Uterus (tissue), 4 donors: ENCODE results near the gene LCN6. TPM values are rescaled to one million over a fixed set of nuclear protein-coding genes. Genes with fewer than 3 reads are reported as not detected.

Experiments
- DNase-seq, 2 donors: peaks; one replicate each; pipeline ENCODE4 v3.0.0-alpha.2; 2019 to 2020
- H3K27ac ChIP-seq, 2 donors: fragments of 200-600 bp; sonication (generic); 1 replicate in 1 of 2; 2 replicates in 1 of 2; pipeline ENCODE4 v1.5.1; 2016 to 2018
- H3K27me3 ChIP-seq, 2 donors: fragments of 200-600 bp; sonication (generic); one replicate each; pipeline ENCODE4 v1.5.1; 2018 to 2019; ENCODE audit warnings: control low read depth in 1 of 2
- H3K36me3 ChIP-seq, 2 donors: fragments of 200-600 bp; sonication (generic); one replicate each; pipeline ENCODE4 v1.5.1; 2019; ENCODE audit warnings: control low read depth in 1 of 2
- H3K4me1 ChIP-seq, 2 donors: fragments of 200-600 bp; sonication (generic); one replicate each; pipeline ENCODE4 v1.5.1; 2018 to 2019; ENCODE audit warnings: control low read depth in 1 of 2
- H3K4me3 ChIP-seq, 2 donors: fragments of 200-600 bp; sonication (generic); 1 replicate in 1 of 2; 2 replicates in 1 of 2; pipeline ENCODE4 v1.5.1; 2018 to 2019; ENCODE audit warnings: mild to moderate bottlenecking in 1 of 2
- H3K9me3 ChIP-seq, 2 donors: fragments of 200-600 bp; sonication (generic); one replicate each; pipeline ENCODE4 v1.5.1; 2019; ENCODE audit warnings: control low read depth in 1 of 2
- POLR2A ChIP-seq, 2 donors: fragments of 450-650 bp; IDR thresholded peaks; one replicate each; pipeline ENCODE4 v1.6.1; 2016; ENCODE audit warnings: antibody characterized with exemption in 2 of 2, mild to moderate bottlenecking in 1 of 2, moderate library complexity in 1 of 2
- intact Hi-C: fragments of 100-400 bp; cut with DNase I; formaldehyde crosslinking; loops from one replicate; pipeline ENCODE4 v1.15.1; 2023; ENCODE audit warnings: low total_unique reads
- total RNA-seq, 4 donors: library from RNA; depleted of rRNA in 3 of 4; stranded (reverse); fragments of >200 nt in 3 of 4; gene quantifications; one replicate each; pipeline versions ENCODE4 v1.1.0 to v1.2.4, GENCODE V29; 2014 to 2023
- TF ChIP-seq, protein P1 (sequence below), 4 experiments: fragments of 200-600 bp in 2 of 4; fragments of 450-650 bp in 2 of 4; sonication (generic) in 2 of 4; IDR thresholded peaks; one replicate each; pipeline ENCODE4 v1.5.1; 2016 to 2019; ENCODE audit warnings: antibody characterized with exemption in 4 of 4, mild to moderate bottlenecking in 2 of 4, moderate library complexity in 1 of 4
- donor health status: DM: yes; HTN: yes; CAD: no.

The LCN6 gene
- total RNA-seq, 4 donors from 2014 or later, result 1.2 to 164 (median 89.7) TPM

- no peak overlapping the region for H3K27ac ChIP-seq
- no peaks in the 10 kb centered on the region for H3K4me1 ChIP-seq
- no peaks in the 10 kb centered on the region for H3K27me3 ChIP-seq
- no peak overlapping the region for H3K4me3 ChIP-seq
- no peak for TF ChIP-seq POLR2A (IDR thresholded peaks at IDR 0.05)
- TF ChIP-seq, protein P1, sequence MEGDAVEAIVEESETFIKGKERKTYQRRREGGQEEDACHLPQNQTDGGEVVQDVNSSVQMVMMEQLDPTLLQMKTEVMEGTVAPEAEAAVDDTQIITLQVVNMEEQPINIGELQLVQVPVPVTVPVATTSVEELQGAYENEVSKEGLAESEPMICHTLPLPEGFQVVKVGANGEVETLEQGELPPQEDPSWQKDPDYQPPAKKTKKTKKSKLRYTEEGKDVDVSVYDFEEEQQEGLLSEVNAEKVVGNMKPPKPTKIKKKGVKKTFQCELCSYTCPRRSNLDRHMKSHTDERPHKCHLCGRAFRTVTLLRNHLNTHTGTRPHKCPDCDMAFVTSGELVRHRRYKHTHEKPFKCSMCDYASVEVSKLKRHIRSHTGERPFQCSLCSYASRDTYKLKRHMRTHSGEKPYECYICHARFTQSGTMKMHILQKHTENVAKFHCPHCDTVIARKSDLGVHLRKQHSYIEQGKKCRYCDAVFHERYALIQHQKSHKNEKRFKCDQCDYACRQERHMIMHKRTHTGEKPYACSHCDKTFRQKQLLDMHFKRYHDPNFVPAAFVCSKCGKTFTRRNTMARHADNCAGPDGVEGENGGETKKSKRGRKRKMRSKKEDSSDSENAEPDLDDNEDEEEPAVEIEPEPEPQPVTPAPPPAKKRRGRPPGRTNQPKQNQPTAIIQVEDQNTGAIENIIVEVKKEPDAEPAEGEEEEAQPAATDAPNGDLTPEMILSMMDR (IDR thresholded peaks at IDR 0.05), result no peak
- no peaks in the 10 kb centered on the region for H3K9me3 ChIP-seq
- intact Hi-C loops, result no loop called here
- DNase-seq, result no peak
- H3K36me3 ChIP-seq, result no peaks in the 10 kb centered on the region
These were observed 5.2 kb upstream of the LCN6 start for GRCh38 chr9:136753371-136754058.

DNA sequence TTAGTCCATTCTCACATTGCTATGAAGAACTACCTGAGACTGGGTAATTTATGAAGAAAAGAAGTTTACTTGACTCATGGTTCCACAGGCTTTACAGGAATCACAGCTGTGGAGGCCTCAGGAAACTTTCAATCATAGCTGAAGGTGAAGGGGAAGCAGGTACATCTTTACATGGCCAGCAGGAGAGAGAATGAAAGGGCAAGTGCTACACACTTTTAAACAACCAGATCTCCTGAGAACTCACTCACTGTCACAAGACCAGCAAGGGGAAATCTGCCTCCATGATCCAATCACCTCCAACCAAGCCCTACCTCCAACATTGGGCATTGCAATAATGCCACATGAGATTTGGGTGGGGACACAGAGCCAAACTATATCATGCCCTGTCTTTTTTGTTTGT lies 3.5 kb upstream of the LCN6 start:
- intact Hi-C loops, result no loop called here
- Histone ChIP-seq H3K27me3 (no peaks in the 10 kb centered on the region), H3K4me3 (no peak overlapping the region), H3K4me1 (no peaks in the 10 kb centered on the region), H3K36me3 (no peaks in the 10 kb centered on the region), H3K27ac (no peak overlapping the region), H3K9me3 (no peaks in the 10 kb centered on the region)
- TF ChIP-seq, protein P1 (IDR thresholded peaks at IDR 0.05), result no peak
- TF ChIP-seq POLR2A (IDR thresholded peaks at IDR 0.05), result no peak
- no peak for DNase-seq

GRCh38 chr9:136751244-136751643 lies 2.9 kb upstream of the LCN6 start:
- intact Hi-C loops, result no loop called here
- Histone ChIP-seq H3K27ac (peak overlapping the region in 1 of 2 donors; percentile 10), H3K36me3 (no peaks in the 10 kb centered on the region)

GRCh38 chr9:136750526-136750925 lies 2.2 kb upstream of the LCN6 start:
- H3K36me3 ChIP-seq, result no peaks in the 10 kb centered on the region
- H3K27me3 ChIP-seq, result no peaks in the 10 kb centered on the region
- H3K27ac ChIP-seq, result peak overlapping the region in 1 of 2 donors; percentile 67
- no peaks in the 10 kb centered on the region for H3K9me3 ChIP-seq
- no peaks in the 10 kb centered on the region for H3K4me1 ChIP-seq
- intact Hi-C loops, result no loop called here
- no peak for DNase-seq
- no peak overlapping the region for H3K4me3 ChIP-seq
- TF ChIP-seq, protein P1 (IDR thresholded peaks at IDR 0.05), result no peak
- no peak for TF ChIP-seq POLR2A (IDR thresholded peaks at IDR 0.05)

More at GRCh38 chr9:136751244-136751643, 2.9 kb upstream of the LCN6 start:
- Histone ChIP-seq H3K27me3 (no peaks in the 10 kb centered on the region), H3K4me3 (no peak overlapping the region), H3K9me3 (no peaks in the 10 kb centered on the region), H3K4me1 (no peaks in the 10 kb centered on the region)
- no peak for TF ChIP-seq POLR2A (IDR thresholded peaks at IDR 0.05)
- TF ChIP-seq, protein P1 (IDR thresholded peaks at IDR 0.05), result no peak
- no peak for DNase-seq

DNA sequence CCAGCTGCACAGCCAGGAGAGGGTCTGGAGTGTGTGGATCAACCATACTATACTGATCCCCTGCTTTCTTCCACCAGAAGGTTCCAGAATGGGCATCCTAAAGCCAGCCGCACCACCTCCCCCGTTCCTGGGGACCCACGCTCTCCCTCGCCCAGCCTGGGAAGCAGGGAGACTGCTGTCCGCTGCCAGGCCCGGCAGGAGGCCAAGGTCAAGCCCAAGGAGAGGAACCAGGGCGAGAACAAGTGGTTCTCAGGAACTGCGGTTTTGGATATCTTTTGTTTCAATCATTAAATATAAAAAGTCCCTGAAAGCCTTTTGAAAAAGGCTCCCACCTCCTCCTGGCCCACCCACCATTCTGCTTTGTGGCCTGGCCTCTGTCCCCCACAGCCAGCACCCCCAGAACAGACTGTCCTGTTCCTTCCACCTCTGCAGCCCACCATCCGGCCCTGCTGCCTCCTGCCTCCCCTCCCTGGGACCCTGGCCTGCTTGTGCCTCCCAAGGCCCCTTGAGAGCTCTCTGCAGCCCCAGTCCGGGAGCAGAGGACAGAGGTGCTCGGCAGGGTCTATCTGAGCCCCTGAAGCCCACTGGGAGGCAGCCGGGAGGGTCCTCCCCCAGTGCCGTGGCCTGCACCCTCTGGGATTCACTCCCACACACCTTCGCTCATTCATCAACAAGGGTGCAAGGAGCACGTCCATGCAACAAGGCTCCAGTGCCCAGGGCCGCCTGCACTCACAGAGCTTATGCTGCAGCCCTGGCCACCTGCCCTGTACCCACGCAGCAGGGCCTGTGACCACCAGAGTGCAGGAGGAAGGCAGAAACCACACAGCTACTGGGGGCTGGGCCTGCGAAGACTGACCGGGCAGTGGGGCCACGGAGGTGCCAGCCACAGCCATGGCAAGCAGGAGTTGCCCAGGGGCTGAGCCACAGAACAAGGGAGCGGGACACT lies 614 bp upstream of the LCN6 start:
- intact Hi-C loops, result no loop called here
- TF ChIP-seq POLR2A (IDR thresholded peaks at IDR 0.05), result no peak
- TF ChIP-seq, protein P1 (IDR thresholded peaks at IDR 0.05), result no peak
- Histone ChIP-seq H3K36me3 (no peaks in the 10 kb centered on the region), H3K4me3 (no peak overlapping the region), H3K27ac (peak overlapping the region; percentile 36 to 67), H3K9me3 (no peaks in the 10 kb centered on the region), H3K27me3 (no peaks in the 10 kb centered on the region), H3K4me1 (no peaks in the 10 kb centered on the region)
- no peak for DNase-seq
